SH-SY5Y (cell line): ENCODE data around the gene ANKRD37.

Experiments used
- GATA2 ChIP-seq: IDR thresholded peaks from 2 replicates; pipeline ENCODE4 v1.6.1; 2011; ENCODE audit warnings: mild to moderate bottlenecking, low read depth, low read length
- GATA3 ChIP-seq: IDR thresholded peaks from 2 replicates; pipeline ENCODE4 v1.6.1; 2011; ENCODE audit warnings: low read depth, mild to moderate bottlenecking, low read length, moderate library complexity

ANKRD37 gene

GRCh38 chr4:185392156-185392555, 4.5 kb upstream of the ANKRD37 start:
- TF ChIP-seq GATA3 (no peak), GATA2 (no peak)

GRCh38 chr4:185394568-185395237, 1.9 kb upstream of the ANKRD37 start:
- TF ChIP-seq GATA2: no peak

GRCh38 chr4:185395238-185395955, 1.2 kb upstream of the ANKRD37 start, which contains the start of gene LRP2BP:
TSS of gene LRP2BP (minus strand) at chr4:185395924. CDS start at chr4:185378186, 17,738 bp downstream.
- TF ChIP-seq GATA2: no peak
- no peak for TF ChIP-seq GATA3

GRCh38 chr4:185395956-185396723, 501 bp upstream of the ANKRD37 start:
- no peak for TF ChIP-seq GATA2
- no peak for TF ChIP-seq GATA3

- TF ChIP-seq GATA2: no peak
- TF ChIP-seq GATA3: no peak
Observed at GRCh38 chr4:185398618-185399017, 2.0 kb downstream of the ANKRD37 start.

GRCh38 chr4:185399466-185399865, 2.8 kb downstream of the ANKRD37 start:
- TF ChIP-seq GATA2 (no peak), GATA3 (no peak)

- TF ChIP-seq GATA3 (no peak), GATA2 (no peak)
Observed at GRCh38 chr4:185404031-185404430, 7.4 kb downstream of the ANKRD37 start.

- TF ChIP-seq GATA2: no peak
- no peak for TF ChIP-seq GATA3
Observed at GRCh38 chr4:185405296-185405999, 8.8 kb downstream of the ANKRD37 start.

- TF ChIP-seq GATA2 (no peak), GATA3 (no peak)
Observed at GRCh38 chr4:185408432-185408831, 11.8 kb downstream of the ANKRD37 start.

GRCh38 chr4:185411849-185412248, 15.2 kb downstream of the ANKRD37 start:
- no peak for TF ChIP-seq GATA2
- no peak for TF ChIP-seq GATA3

- no peak for TF ChIP-seq GATA3
- no peak for TF ChIP-seq GATA2
Observed at GRCh38 chr4:185412412-185412811, 15.8 kb downstream of the ANKRD37 start.

- TF ChIP-seq GATA2 (no peak), GATA3 (no peak)
Observed at GRCh38 chr4:185416955-185417354, 20.3 kb downstream of the ANKRD37 start.

GRCh38 chr4:185421366-185422124, 24.9 kb downstream of the ANKRD37 start:
- TF ChIP-seq GATA3 (no peak), GATA2 (no peak)
